Measurements from ENCODE around the gene FBP2.

The FBP2 gene

GRCh38 chr9:94593459-94594345 is at the start of gene FBP2:
Gene FBP2, minus strand, starts transcription at chr9:94593824. Its CDS starts 98 bp downstream, at chr9:94593726.
- no peak within 1 kb of the TSS for H3K4me3 ChIP-seq (ENCODE audit: low read depth, low read length)
- no peak for TF ChIP-seq CTCF (IDR thresholded peaks at IDR 0.05; ENCODE audit: borderline replicate concordance, insufficient read depth, low read depth, low read length)

- H3K4me3 ChIP-seq (ENCODE audit: low read depth, low read length): no peak overlapping the region
- no peak for TF ChIP-seq CTCF (IDR thresholded peaks at IDR 0.05; ENCODE audit: borderline replicate concordance, insufficient read depth, low read depth, low read length)
These were observed 49.6 kb upstream of the FBP2 start for GRCh38 chr9:94643176-94643575.

DNA sequence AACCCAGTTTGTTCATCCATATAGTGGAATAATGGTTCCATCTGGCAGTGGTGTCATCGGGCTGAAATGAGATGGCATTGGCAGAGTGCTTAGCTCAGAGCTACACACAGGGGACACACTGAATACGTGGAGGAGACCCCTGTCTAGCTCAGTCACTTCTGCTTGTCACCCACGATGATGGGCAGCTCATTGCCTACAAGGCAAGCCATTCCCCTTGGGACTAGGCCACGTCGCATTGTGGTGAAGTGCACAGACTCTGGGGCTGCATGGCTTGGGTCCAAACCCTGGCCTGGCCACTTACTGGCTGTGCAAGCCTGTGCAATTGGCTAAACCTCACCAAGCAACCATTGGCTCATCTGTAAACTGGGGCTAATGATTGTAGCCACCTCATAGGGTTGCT is 48.9 kb upstream of the FBP2 start:
- no peak for TF ChIP-seq CTCF (IDR thresholded peaks at IDR 0.05; ENCODE audit: borderline replicate concordance, insufficient read depth, low read depth, low read length)

GRCh38 chr9:94639999-94640376 is 46.4 kb upstream of the FBP2 start:
- H3K4me3 ChIP-seq (ENCODE audit: low read depth, low read length): peak overlapping the region; percentile 50
- TF ChIP-seq CTCF (IDR thresholded peaks at IDR 0.05; ENCODE audit: borderline replicate concordance, insufficient read depth, low read depth, low read length): no peak

More for the DNA sequence above, 48.9 kb upstream of the FBP2 start:
- H3K4me3 ChIP-seq (ENCODE audit: low read depth, low read length): no peak overlapping the region

DNA sequence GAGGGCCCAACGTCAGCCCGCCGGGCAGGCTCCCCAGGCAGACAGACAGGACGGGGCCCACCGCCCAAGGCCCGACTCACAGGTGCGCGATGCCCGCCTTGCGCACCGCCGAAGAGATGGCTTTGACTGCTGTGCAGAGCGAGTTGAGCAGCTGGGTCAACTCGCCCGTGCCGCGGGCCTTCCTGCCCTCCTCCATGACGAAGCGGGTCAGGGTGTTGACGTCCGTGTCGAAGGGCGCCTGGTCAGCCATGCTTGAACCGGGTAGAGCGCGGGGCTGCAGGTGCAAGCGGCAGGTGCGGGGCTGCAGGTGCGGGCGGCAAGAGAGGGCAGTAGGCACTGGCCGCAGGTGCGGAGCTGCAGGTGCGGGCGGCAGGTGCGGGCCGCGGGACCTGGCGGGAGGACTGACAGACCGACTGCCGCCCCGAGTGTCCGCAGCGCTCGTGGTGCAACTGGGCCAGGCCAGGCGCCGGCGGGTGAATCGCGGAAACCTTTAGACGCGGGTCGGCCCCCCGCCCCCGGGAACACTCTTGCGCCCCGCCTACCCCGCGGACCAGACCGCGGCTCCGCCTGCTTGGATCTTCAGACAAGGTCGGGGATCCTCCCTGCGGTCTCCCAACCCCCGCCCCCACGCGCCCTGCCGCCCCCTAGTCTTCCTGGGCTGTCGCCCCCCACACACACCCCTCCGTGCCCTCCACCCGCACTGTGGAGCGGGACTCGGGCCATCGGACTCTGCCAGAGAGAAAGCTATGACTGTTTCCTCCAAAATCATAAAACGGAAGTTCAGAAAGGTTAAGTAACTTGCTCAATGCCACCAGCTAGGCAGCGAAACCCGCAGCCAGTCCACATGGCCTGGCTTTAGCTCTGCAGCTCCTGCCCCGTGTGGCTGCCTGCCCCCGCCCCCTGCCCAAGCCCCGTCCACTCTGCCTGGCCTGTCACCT is 45.7 kb upstream of the FBP2 start, which contains the start of gene FBP1:
Gene FBP1 (minus strand): TSS at position 458 of the 938 bp plus-strand sequence. CDS start 208 bp downstream, at position 250.
- TF ChIP-seq CTCF (IDR thresholded peaks at IDR 0.05; ENCODE audit: borderline replicate concordance, insufficient read depth, low read depth, low read length): no peak
- peak within 1 kb of the TSS; percentile 50 for H3K4me3 ChIP-seq (ENCODE audit: low read depth, low read length)

DNA sequence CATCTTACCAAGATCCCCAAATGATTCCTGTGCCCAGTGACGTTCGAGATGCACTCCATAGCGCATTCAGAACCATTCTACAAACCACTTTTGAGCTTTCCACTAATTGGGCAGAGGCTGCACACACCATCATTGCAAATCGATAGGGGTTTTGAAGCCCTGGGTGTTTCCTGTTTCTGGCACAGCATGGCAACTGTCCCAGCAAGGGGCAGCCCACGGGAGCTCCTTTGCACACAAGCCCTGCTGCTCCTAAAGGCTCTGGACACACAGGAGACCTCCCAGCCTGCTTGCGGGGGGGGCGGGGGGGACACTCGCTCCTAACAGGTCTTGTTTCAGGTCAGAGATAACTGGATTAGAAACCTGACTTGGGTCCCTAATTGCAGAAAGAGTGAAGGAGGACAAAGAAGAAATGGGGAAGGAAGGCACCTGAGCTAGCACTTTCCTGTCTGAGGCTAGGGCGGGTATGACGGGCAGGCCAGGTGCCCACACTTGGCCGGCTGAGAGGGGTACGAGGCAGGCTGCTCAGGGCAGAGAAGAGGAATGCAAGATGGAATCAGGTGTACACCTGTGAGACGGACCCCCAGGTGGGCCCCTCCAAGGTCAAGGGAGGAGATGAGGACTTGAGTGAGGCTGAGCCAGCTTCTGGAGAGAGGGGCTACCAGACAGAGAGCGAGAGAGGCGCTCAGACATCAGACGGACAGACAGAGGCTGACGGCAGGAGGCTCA is 44.9 kb upstream of the FBP2 start:
- no peak for TF ChIP-seq CTCF (IDR thresholded peaks at IDR 0.05; ENCODE audit: borderline replicate concordance, insufficient read depth, low read depth, low read length)
- H3K4me3 ChIP-seq (ENCODE audit: low read depth, low read length): peak overlapping the region; percentile 50
